Measurements from ENCODE around the gene NCBP3. TPM values are rescaled to one million over a fixed set of nuclear protein-coding genes. Genes with fewer than 3 reads are reported as not detected.

Gene NCBP3, protein sequence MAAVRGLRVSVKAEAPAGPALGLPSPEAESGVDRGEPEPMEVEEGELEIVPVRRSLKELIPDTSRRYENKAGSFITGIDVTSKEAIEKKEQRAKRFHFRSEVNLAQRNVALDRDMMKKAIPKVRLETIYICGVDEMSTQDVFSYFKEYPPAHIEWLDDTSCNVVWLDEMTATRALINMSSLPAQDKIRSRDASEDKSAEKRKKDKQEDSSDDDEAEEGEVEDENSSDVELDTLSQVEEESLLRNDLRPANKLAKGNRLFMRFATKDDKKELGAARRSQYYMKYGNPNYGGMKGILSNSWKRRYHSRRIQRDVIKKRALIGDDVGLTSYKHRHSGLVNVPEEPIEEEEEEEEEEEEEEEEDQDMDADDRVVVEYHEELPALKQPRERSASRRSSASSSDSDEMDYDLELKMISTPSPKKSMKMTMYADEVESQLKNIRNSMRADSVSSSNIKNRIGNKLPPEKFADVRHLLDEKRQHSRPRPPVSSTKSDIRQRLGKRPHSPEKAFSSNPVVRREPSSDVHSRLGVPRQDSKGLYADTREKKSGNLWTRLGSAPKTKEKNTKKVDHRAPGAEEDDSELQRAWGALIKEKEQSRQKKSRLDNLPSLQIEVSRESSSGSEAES
- total RNA-seq (10 to 100 TPM in 4 of 5 donors, 1 to 10 TPM in 1; 7.6 to 40.6 (median 28.1) TPM), polyA plus RNA-seq (10 to 100 TPM in 2 of 3 donors, 1 to 10 TPM in 1; 8.6 to 31.0 (median 19.1) TPM)
- long read RNA-seq, donor 1, result 0 reads
- long read RNA-seq, donor 2, full-length matches to known transcripts, result 3 of 3 reads
- long read RNA-seq, donor 2, partial matches to known transcripts, result 0 of 3 reads
- long read RNA-seq, donor 2, other reads (novel, unspliced or antisense), result 0 of 3 reads
- long read RNA-seq, donor 3, full-length matches to known transcripts, result 3 of 3 reads
- long read RNA-seq, donor 3, partial matches to known transcripts, result 0 of 3 reads
- long read RNA-seq, donor 3, other reads (novel, unspliced or antisense), result 0 of 3 reads
- long read RNA-seq, donor 4, result 0 reads
- long read RNA-seq, donor 5, full-length matches to known transcripts, result 3 of 3 reads
- long read RNA-seq, donor 5, partial matches to known transcripts, result 0 of 3 reads
- long read RNA-seq, donor 5, other reads (novel, unspliced or antisense), result 0 of 3 reads
- long read RNA-seq, donor 6, full-length matches to known transcripts, result 8 of 8 reads
- long read RNA-seq, donor 6, partial matches to known transcripts, result 0 of 8 reads
- long read RNA-seq, donor 6, other reads (novel, unspliced or antisense), result 0 of 8 reads
- long read RNA-seq, donor 7, full-length matches to known transcripts, result 3 of 3 reads
- long read RNA-seq, donor 7, partial matches to known transcripts, result 0 of 3 reads
- long read RNA-seq, donor 7, other reads (novel, unspliced or antisense), result 0 of 3 reads
- long read RNA-seq, donor 8, full-length matches to known transcripts, result 4 of 4 reads
- long read RNA-seq, donor 8, partial matches to known transcripts, result 0 of 4 reads
- long read RNA-seq, donor 8, other reads (novel, unspliced or antisense), result 0 of 4 reads
- long read RNA-seq, donor 9, result 0 reads
- long read RNA-seq, donor 10, full-length matches to known transcripts, result 1 of 1 reads
- long read RNA-seq, donor 10, partial matches to known transcripts, result 0 of 1 reads
- long read RNA-seq, donor 10, other reads (novel, unspliced or antisense), result 0 of 1 reads

DNA sequence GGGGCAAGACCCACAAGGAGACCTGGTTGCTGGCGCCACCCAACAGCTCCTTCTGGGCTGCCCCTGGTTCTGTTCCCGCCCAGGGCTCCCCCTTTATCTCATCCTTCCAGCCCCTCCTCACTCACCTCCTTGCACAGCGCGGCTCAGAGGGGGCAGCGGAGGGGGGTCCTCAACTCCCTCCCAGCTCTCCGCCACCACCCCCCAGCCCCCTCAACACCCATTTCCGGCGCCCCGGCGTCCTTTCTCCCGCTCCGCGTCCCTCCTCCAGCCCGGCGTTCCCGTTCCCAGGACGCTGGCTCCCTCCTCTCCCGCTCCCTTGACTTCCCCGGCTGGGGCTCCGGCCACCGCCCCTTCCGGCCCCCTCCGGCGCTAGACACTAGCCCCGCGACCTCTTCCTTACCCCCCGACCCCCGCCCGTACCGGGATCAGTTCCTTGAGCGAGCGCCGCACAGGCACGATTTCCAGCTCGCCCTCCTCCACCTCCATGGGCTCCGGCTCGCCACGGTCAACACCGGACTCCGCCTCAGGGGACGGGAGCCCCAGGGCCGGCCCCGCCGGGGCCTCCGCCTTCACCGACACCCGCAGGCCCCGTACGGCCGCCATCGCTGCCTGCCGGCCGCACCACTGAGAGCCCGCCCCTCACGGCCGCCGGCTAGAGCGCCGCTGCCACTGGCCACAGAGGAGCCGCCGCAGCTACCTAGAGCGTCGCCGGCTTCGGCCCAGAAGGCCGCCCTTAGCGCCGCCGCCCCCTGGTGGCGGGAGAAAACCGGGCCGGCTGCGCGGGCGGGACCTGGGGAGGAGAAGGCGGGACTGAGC, at the start of gene NCBP3:
Gene NCBP3 (minus strand): TSS at position 626 of the 816 bp plus-strand sequence. CDS start 23 bp downstream, at position 603.
- intact Hi-C loops (cut with DNase I; ENCODE audit: low total_unique reads), result no loop called here

DNA sequence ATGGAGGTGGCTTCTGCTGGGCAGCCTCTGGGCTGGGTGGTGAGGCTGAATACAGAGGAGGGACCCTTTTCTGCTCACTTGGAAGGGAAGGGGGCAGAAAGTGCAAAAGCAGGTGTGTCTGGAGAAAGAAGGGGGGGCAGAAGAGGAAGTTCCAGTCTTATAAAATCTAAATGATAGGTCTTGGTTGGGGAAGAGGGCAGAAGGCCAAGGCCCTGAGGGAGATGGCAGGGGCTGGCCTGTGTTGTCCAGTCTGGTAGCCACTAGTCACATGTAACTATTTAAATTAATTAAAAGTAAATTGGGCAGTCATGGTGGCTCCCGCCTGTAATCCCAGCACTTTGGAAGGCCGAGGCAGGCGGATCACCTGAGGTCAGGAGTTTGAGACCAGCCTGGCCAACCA, 49.3 kb upstream of the NCBP3 start:
- intact Hi-C loops (cut with DNase I; ENCODE audit: low total_unique reads), result no loop called here
- TF ChIP-seq EP300 (IDR thresholded peaks at IDR 0.05), result no peak
- no peak for TF ChIP-seq POLR2A (IDR thresholded peaks at IDR 0.05)
- TF ChIP-seq, protein P1, sequence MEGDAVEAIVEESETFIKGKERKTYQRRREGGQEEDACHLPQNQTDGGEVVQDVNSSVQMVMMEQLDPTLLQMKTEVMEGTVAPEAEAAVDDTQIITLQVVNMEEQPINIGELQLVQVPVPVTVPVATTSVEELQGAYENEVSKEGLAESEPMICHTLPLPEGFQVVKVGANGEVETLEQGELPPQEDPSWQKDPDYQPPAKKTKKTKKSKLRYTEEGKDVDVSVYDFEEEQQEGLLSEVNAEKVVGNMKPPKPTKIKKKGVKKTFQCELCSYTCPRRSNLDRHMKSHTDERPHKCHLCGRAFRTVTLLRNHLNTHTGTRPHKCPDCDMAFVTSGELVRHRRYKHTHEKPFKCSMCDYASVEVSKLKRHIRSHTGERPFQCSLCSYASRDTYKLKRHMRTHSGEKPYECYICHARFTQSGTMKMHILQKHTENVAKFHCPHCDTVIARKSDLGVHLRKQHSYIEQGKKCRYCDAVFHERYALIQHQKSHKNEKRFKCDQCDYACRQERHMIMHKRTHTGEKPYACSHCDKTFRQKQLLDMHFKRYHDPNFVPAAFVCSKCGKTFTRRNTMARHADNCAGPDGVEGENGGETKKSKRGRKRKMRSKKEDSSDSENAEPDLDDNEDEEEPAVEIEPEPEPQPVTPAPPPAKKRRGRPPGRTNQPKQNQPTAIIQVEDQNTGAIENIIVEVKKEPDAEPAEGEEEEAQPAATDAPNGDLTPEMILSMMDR (IDR thresholded peaks at IDR 0.05), result no peak
- TF ChIP-seq POLR2AphosphoS5 (IDR thresholded peaks at IDR 0.05), result no peak
- Histone ChIP-seq H3K27ac (peak overlapping the region; percentile 69 to 88 (median 87)), H3K9me3 (no peaks in the 10 kb centered on the region), H3K4me1 (peaks cover 46 to 54% (median 53%) of the 10 kb centered on the region in 4 donors), H3K36me3 (no peaks in the 10 kb centered on the region), H3K27me3 (no peaks in the 10 kb centered on the region), H3K4me3 (no peak overlapping the region)
- 79 to 96% (median 94%) methylated on average over 3 of the region's 3 CpGs for WGBS, 5 donors
- no peak for DNase-seq

More for the DNA sequence above, at the start of gene NCBP3:
- Histone ChIP-seq H3K9me3 (no peaks in the 10 kb centered on the region), H3K4me1 (peaks cover 12 to 35% (median 25%) of the 10 kb centered on the region in 4 donors), H3K27ac (peak within 1 kb of the TSS; percentile 88 to 96 (median 92)), H3K36me3 (peaks cover 5 to 33% (median 27%) of the 10 kb centered on the region in 4 donors), H3K27me3 (no peaks in the 10 kb centered on the region), H3K4me3 (peak within 1 kb of the TSS; percentile 78 to 99 (median 94))
- TF ChIP-seq, protein P1 (IDR thresholded peaks at IDR 0.05), result peak in 6 of 7 experiments; percentile 40 to 98 (median 93)
- TF ChIP-seq POLR2AphosphoS5 (IDR thresholded peaks at IDR 0.05) (peak; percentile 78 to 94 (median 91)), EP300 (IDR thresholded peaks at IDR 0.05) (no peak), POLR2A (IDR thresholded peaks at IDR 0.05) (peak in 1 of 4 donors; percentile 78)
- 0 to 1% (median 1%) methylated on average over 39 to 76 of the region's 76 CpGs for WGBS, 5 donors
- peak; percentile 94 to 98 for DNase-seq

DNA sequence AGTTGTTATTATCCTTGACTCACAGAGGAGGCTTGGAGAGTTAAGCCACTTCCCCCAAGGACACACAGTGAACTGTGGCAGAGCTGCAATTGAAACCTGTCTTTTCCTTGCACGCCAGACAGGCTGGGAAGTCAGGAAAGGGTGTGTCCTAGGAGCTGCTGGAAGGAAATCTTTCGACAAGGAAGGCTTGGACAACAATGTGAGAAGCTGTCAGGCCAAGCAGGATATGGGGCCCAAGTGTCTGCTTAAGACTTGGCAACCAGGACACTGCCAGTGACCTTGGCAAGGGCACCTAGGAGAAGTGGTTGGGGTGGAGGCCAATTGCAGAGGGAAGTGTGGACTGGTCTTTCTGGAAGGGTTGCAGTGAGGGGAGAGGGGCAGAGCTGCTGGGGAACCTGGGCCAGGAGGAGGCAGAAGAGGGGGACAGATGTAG, 48.9 kb upstream of the NCBP3 start:
- peak; percentile 29 to 72 (median 69) for TF ChIP-seq POLR2AphosphoS5 (IDR thresholded peaks at IDR 0.05)
- TF ChIP-seq POLR2A (IDR thresholded peaks at IDR 0.05), result no peak
- DNase-seq, result peak; percentile 68 to 80
- Histone ChIP-seq H3K27me3 (no peaks in the 10 kb centered on the region), H3K4me3 (no peak overlapping the region), H3K27ac (peak overlapping the region; percentile 69 to 88 (median 87)), H3K36me3 (no peaks in the 10 kb centered on the region), H3K9me3 (no peaks in the 10 kb centered on the region), H3K4me1 (peaks cover 50 to 58% (median 57%) of the 10 kb centered on the region in 4 donors)
- intact Hi-C loops (cut with DNase I; ENCODE audit: low total_unique reads), result no loop called here
- WGBS, 5 donors, result 16 to 33% (median 24%) methylated on average over 2 of the region's 2 CpGs
